Activated T-cell treated with anti-CD3 and anti-CD28 coated beads, Interleukin-2, amount 50 U/mL, for 4 hours (primary cell): ENCODE results near the gene MSANTD3. TPM values are rescaled to one million over a fixed set of nuclear protein-coding genes. Genes with fewer than 3 reads are reported as not detected.
"Not testable (repeated sequence)": the region's sequence is repeated elsewhere in the genome, so short reads cannot be mapped to it uniquely, and the experiment has no call there.

Experiments used
- ATAC-seq, 2 donors: fragments of 200-7000 bp; cut with Tn5 transposase; one replicate each; pipeline ENCODE4 v1.10.0; 2021
- DNase-seq: peaks from one replicate; pipeline ENCODE4 v3.0.0-alpha.2; 2020
- H3K27me3 Mint-ChIP-seq: one replicate; pipeline ENCODE4 v1.8.0; 2021; ENCODE audit warnings: low read depth, mixed read lengths
- H3K36me3 Mint-ChIP-seq: one replicate; pipeline ENCODE4 v1.8.0; 2022; ENCODE audit warnings: mixed read lengths; ENCODE audit not compliant: insufficient read depth
- H3K4me1 Mint-ChIP-seq: one replicate; pipeline ENCODE4 v1.8.0; 2021; ENCODE audit warnings: low read depth, mixed read lengths
- H3K4me3 Mint-ChIP-seq: one replicate; pipeline ENCODE4 v1.8.0; 2021; ENCODE audit warnings: mild to moderate bottlenecking, moderate library complexity, mixed read lengths
- H3K9me3 Mint-ChIP-seq: one replicate; pipeline ENCODE4 v1.8.0; 2021; ENCODE audit warnings: mixed read lengths
- total RNA-seq, 3 donors: library from RNA; stranded (reverse); gene quantifications; one replicate each; pipeline ENCODE4 v1.2.1, GENCODE V29; 2021

The MSANTD3 gene
- total RNA-seq, 3 donors from 2014 or later = 12.2 to 13.8 (median 12.6) TPM

DNA sequence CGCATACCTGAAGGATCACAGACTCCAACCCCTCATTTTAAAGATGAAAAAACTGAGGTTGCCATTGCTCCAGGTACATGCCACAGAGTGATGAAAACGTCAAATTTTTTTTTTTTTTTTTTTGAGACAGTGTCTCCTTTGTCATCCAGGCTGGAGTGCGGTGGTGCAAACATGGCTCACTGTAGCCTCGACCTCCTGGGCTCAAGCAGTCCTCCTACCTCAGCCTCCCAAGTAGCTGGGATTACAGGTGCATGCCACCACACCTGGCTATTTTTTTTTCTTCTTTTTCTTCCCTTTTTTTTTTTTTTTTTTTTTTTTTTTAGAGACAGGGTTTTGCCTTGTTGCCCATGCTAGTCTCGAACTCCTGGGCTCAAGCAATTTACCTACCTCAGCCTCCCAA, 13.5 kb downstream of the MSANTD3 start:
- H3K4me3 Mint-ChIP-seq, H3K9me3 Mint-ChIP-seq, DNase-seq, H3K27me3 Mint-ChIP-seq, ATAC-seq, H3K4me1 Mint-ChIP-seq: not testable (repeated sequence)
- H3K36me3 Mint-ChIP-seq = peaks cover 10% of the 10 kb centered on the region

DNA sequence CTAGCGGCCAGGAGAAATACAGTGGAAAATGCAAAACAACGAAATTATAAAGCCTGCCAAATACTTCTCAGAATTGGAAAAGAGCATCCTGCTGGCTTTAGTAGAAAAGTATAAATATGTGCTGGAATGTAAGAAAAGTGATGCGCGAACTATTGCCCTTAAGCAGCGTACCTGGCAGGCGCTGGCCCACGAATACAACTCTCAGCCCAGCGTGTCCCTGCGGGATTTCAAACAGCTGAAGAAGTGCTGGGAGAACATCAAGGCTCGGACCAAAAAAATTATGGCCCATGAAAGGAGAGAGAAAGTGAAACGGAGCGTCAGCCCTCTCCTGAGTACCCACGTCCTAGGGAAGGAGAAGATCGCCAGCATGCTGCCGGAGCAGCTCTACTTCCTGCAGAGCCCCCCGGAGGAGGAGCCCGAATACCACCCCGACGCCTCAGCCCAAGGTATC, 15.0 kb downstream of the MSANTD3 start:
- peaks cover 3% of the 10 kb centered on the region for H3K4me1 Mint-ChIP-seq
- H3K9me3 Mint-ChIP-seq = no peaks in the 10 kb centered on the region
- ATAC-seq (no peak), DNase-seq (no peak)
- H3K27me3 Mint-ChIP-seq = no peaks in the 10 kb centered on the region
- no peak overlapping the region for H3K4me3 Mint-ChIP-seq
- peaks cover 16% of the 10 kb centered on the region for H3K36me3 Mint-ChIP-seq

- Mint-ChIP-seq H3K27me3 (no peaks in the 10 kb centered on the region), H3K4me1 (peaks cover 3% of the 10 kb centered on the region), H3K4me3 (no peak overlapping the region), H3K9me3 (no peaks in the 10 kb centered on the region), H3K36me3 (peaks cover 21% of the 10 kb centered on the region)
- no peak for DNase-seq
- ATAC-seq = no peak
Measured at GRCh38 chr9:100443781-100444768, 17.1 kb downstream of the MSANTD3 start.

- Mint-ChIP-seq H3K9me3 (no peaks in the 10 kb centered on the region), H3K4me3 (no peak overlapping the region), H3K4me1 (peaks cover 3% of the 10 kb centered on the region), H3K36me3 (peaks cover 27% of the 10 kb centered on the region), H3K27me3 (no peaks in the 10 kb centered on the region)
- ATAC-seq (no peak), DNase-seq (no peak)
Measured at GRCh38 chr9:100445161-100445902, 18.4 kb downstream of the MSANTD3 start.

- Mint-ChIP-seq H3K36me3 (peaks cover 34% of the 10 kb centered on the region), H3K27me3 (no peaks in the 10 kb centered on the region), H3K4me3 (no peak overlapping the region), H3K9me3 (no peaks in the 10 kb centered on the region), H3K4me1 (peaks cover 3% of the 10 kb centered on the region)
- ATAC-seq (no peak), DNase-seq (no peak)
Measured at GRCh38 chr9:100445903-100446549, 19.1 kb downstream of the MSANTD3 start.

GRCh38 chr9:100447041-100447440, 20.1 kb downstream of the MSANTD3 start:
- H3K4me3 Mint-ChIP-seq = no peak overlapping the region
- DNase-seq (no peak), ATAC-seq (no peak)
- H3K9me3 Mint-ChIP-seq = no peaks in the 10 kb centered on the region
- peaks cover 36% of the 10 kb centered on the region for H3K36me3 Mint-ChIP-seq
- H3K4me1 Mint-ChIP-seq = peaks cover 3% of the 10 kb centered on the region
- no peaks in the 10 kb centered on the region for H3K27me3 Mint-ChIP-seq

DNA sequence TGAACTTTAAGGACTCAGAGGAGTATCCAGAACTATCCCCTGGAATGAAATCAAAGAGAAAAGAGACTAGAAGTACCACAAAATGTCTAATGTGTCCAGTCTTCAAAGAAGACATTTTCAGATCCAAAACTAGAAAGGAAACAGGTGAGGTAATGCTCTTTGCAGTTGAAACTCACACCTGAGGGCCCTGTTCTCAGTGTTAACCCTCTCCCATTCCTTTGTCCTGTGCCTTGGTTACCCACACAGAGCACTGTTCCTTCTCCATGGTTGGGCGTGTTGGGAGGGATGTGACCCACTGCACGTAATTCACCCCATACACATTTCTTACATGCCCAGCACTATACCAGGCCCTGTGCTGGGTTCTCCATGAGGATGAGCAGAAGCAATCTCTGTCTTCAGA, 21.3 kb downstream of the MSANTD3 start:
- no peak overlapping the region for H3K4me3 Mint-ChIP-seq
- no peaks in the 10 kb centered on the region for H3K27me3 Mint-ChIP-seq
- peaks cover 37% of the 10 kb centered on the region for H3K36me3 Mint-ChIP-seq
- no peak for DNase-seq
- H3K9me3 Mint-ChIP-seq = no peaks in the 10 kb centered on the region
- peaks cover 3% of the 10 kb centered on the region for H3K4me1 Mint-ChIP-seq
- no peak for ATAC-seq

DNA sequence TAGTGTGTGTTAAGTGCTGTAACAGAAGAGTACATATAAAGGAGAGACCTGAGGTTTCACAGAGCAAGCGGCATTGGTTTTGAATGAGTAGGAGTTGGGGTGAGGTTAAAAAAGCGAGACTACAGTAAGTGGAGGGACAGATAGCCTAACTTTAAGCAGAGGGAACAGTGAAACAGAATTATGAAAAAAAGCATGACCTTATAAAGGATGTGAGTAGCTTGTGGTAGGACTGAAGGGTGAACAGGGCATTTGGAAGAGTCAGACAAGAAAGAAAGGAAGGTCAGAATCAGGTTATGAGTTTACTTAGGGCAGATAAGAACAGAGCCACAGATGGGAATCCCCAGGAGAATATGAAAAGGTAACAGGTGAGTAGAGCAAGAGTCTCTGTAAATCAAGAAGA, 22.5 kb downstream of the MSANTD3 start:
- Mint-ChIP-seq H3K4me1 (peaks cover under 1% of the 10 kb centered on the region), H3K27me3 (no peaks in the 10 kb centered on the region), H3K36me3 (peaks cover 39% of the 10 kb centered on the region), H3K4me3 (no peak overlapping the region), H3K9me3 (no peaks in the 10 kb centered on the region)
- ATAC-seq (peak in 1 of 2 donors; percentile 55), DNase-seq (no peak)

DNA sequence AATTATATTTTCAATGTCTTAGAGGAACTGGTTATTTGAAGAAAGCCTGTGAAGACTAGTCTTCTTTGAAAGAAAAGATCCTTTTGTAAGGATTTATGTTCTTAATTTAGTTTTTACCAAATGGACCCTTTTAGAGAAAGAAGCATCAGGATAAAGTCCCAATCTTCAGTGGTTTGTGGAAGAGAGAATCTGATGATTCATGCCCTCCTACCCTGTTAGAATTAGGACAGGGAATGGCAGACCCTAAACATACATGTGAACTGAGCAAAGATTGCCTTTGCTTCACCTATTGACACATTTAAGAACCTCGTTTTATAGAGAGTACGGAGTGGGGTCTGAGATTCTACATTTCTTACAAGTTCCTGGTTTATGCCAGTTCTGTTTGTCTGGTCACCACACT, 26.0 kb downstream of the MSANTD3 start:
- DNase-seq (no peak), ATAC-seq (no peak)
- Mint-ChIP-seq H3K4me3 (no peak overlapping the region), H3K9me3 (no peaks in the 10 kb centered on the region), H3K4me1 (no peaks in the 10 kb centered on the region), H3K27me3 (no peaks in the 10 kb centered on the region), H3K36me3 (peaks cover 26% of the 10 kb centered on the region)

DNA sequence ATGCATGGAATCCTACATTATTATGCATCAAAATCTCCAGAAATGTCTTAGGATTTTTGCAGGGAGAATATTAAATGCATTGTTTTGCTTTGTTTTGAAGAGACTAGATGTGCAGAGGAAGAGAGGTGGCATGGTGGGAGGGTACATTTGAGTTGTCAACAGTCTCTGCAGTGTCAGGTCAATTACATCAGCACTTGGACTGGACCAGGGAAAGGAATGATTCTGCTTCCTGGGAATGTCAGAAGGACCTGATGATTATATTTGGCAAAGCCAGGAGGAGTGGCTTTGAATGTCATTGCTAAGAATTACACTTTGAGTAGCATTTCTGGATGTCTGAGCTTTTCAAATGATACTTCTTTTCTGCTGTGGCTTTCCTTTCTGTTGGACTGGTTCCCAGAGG, 28.5 kb downstream of the MSANTD3 start:
- DNase-seq (no peak), ATAC-seq (no peak)
- H3K9me3 Mint-ChIP-seq = no peaks in the 10 kb centered on the region
- no peaks in the 10 kb centered on the region for H3K4me1 Mint-ChIP-seq
- H3K27me3 Mint-ChIP-seq = no peaks in the 10 kb centered on the region
- no peak overlapping the region for H3K4me3 Mint-ChIP-seq
- H3K36me3 Mint-ChIP-seq = peaks cover 18% of the 10 kb centered on the region

GRCh38 chr9:100457517-100457916, 30.6 kb downstream of the MSANTD3 start:
- ATAC-seq (no peak), DNase-seq (no peak)
- peaks cover 7% of the 10 kb centered on the region for H3K36me3 Mint-ChIP-seq
- H3K4me1 Mint-ChIP-seq = no peaks in the 10 kb centered on the region
- H3K4me3 Mint-ChIP-seq = no peak overlapping the region
- H3K27me3 Mint-ChIP-seq = no peaks in the 10 kb centered on the region
- H3K9me3 Mint-ChIP-seq = no peaks in the 10 kb centered on the region

DNA sequence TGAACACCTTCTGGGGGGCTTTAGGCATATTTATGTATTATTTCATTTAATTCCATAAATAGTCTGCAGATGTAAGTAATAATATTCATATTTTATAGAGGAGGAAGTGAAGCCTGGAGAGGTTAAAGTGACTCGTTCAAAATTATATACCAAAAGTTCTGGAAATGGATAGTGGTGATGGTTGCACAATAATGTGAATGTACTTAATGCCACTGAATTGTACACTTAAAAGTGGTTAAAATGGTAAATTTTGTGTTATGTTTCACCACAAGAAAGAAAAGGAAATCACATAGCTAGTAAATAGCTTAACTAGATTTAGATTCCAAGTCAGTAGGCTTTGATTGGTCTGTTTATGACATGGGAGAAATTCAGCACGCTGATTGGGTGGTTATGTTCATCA, 33.0 kb downstream of the MSANTD3 start:
- no peak for DNase-seq
- Mint-ChIP-seq H3K4me1 (no peaks in the 10 kb centered on the region), H3K4me3 (no peak overlapping the region), H3K36me3 (peaks cover 3% of the 10 kb centered on the region), H3K9me3 (no peaks in the 10 kb centered on the region), H3K27me3 (no peaks in the 10 kb centered on the region)
- ATAC-seq = no peak

- Mint-ChIP-seq H3K4me1 (no peaks in the 10 kb centered on the region), H3K36me3 (peaks cover 3% of the 10 kb centered on the region), H3K4me3 (no peak overlapping the region), H3K9me3 (no peaks in the 10 kb centered on the region), H3K27me3 (no peaks in the 10 kb centered on the region)
- no peak for ATAC-seq
- no peak for DNase-seq
Measured at GRCh38 chr9:100465274-100465673, 38.3 kb downstream of the MSANTD3 start.

GRCh38 chr9:100465761-100466160, 38.8 kb downstream of the MSANTD3 start:
- peaks cover 3% of the 10 kb centered on the region for H3K36me3 Mint-ChIP-seq
- no peak for DNase-seq
- no peaks in the 10 kb centered on the region for H3K4me1 Mint-ChIP-seq
- no peak overlapping the region for H3K4me3 Mint-ChIP-seq
- no peaks in the 10 kb centered on the region for H3K9me3 Mint-ChIP-seq
- H3K27me3 Mint-ChIP-seq = peaks cover 3% of the 10 kb centered on the region
- no peak for ATAC-seq
